ENCODE data around the gene PLAAT5. TPM values are rescaled to one million over a fixed set of nuclear protein-coding genes. Genes with fewer than 3 reads are reported as not detected.

PLAAT5 gene
- total RNA-seq (2022) (0.42 and 0.57 TPM in 2 replicates), Bru-seq, nascent RNA (percentile 19 among the genes with signal in this experiment), BruChase-seq, experiment 1, labeled RNA remaining after a 6-hour chase (percentile 18 among the genes with signal in this experiment), BruChase-seq, experiment 2, labeled RNA remaining after a 2-hour chase (percentile 17 among the genes with signal in this experiment)
- long read RNA-seq, partial matches to known transcripts: 0 of 1 reads
- long read RNA-seq, other reads (novel, unspliced or antisense): 0 of 1 reads

- intact Hi-C loops (cut with micrococcal nuclease; ENCODE audit: unreplicated experiment): no loop called here
These were observed at the start of gene PLAAT5 for GRCh38 chr11:63490551-63491239. Gene PLAAT5 (minus strand): TSS chr11:63491167. CDS start chr11:63491034, 133 bp downstream.

GRCh38 chr11:63537293-63538101, 46.5 kb upstream of the PLAAT5 start:
- no peak for TF ChIP-seq CTCF (IDR thresholded peaks at IDR 0.05; ENCODE audit: unreplicated experiment)
- peaks cover 36% of the 10 kb centered on the region for H3K4me1 Mint-ChIP-seq (ENCODE audit: low read depth, unreplicated experiment)
- no peaks in the 10 kb centered on the region for H3K27me3 Mint-ChIP-seq (ENCODE audit: unreplicated experiment)
- no TSS peak for BruUV-seq (replicated peaks)
- no peaks in the 10 kb centered on the region for H3K9me3 Mint-ChIP-seq (ENCODE audit: low read depth, unreplicated experiment)
- no peak for DNase-seq
- H3K4me3 Mint-ChIP-seq (ENCODE audit: low read depth, unreplicated experiment): peak overlapping the region; percentile 71
- intact Hi-C loops (cut with micrococcal nuclease; ENCODE audit: unreplicated experiment): no loop called here
- peak overlapping the region; percentile 37 for H3K27ac Mint-ChIP-seq (ENCODE audit: unreplicated experiment)
- CTCF ChIA-PET: interaction anchor here (0.6 to 2.2 kb wide), 7 partner anchors 14 to 316 kb away, joined by 3 to 8 read pairs (median 5); no protein-coding TSS in a partner anchor
- peaks cover 26% of the 10 kb centered on the region for H3K36me3 Mint-ChIP-seq (ENCODE audit: insufficient read depth, unreplicated experiment)

More at GRCh38 chr11:63490551-63491239, at the start of gene PLAAT5:
- DNase-seq: peak; percentile 24
- no peak for TF ChIP-seq CTCF (IDR thresholded peaks at IDR 0.05; ENCODE audit: unreplicated experiment)
- H3K27ac Mint-ChIP-seq (ENCODE audit: unreplicated experiment): no peak within 1 kb of the TSS
- no TSS peak for BruUV-seq (replicated peaks)
- H3K4me1 Mint-ChIP-seq (ENCODE audit: low read depth, unreplicated experiment): peaks cover 52% of the 10 kb centered on the region
- H3K4me3 Mint-ChIP-seq (ENCODE audit: low read depth, unreplicated experiment): peak within 1 kb of the TSS; percentile 86
- CTCF ChIA-PET: interaction anchor here (0.6 to 3.8 kb wide), 2 partner anchors 11 to 17 kb away, joined by 4 to 20 read pairs; no protein-coding TSS in a partner anchor
- no peaks in the 10 kb centered on the region for H3K36me3 Mint-ChIP-seq (ENCODE audit: insufficient read depth, unreplicated experiment)
- no peaks in the 10 kb centered on the region for H3K27me3 Mint-ChIP-seq (ENCODE audit: unreplicated experiment)
- peaks cover 3% of the 10 kb centered on the region for H3K9me3 Mint-ChIP-seq (ENCODE audit: low read depth, unreplicated experiment)

GRCh38 chr11:63536669-63537292, 45.8 kb upstream of the PLAAT5 start, which contains the start of gene PLAAT4:
Gene PLAAT4 (plus strand): TSS chr11:63536808. CDS start chr11:63536869, 61 bp downstream.
- peak within 1 kb of the TSS; percentile 37 for H3K27ac Mint-ChIP-seq (ENCODE audit: unreplicated experiment)
- CTCF ChIA-PET: interaction anchor here (0.6 to 2.2 kb wide), 8 partner anchors 14 to 317 kb away, joined by 3 to 8 read pairs (median 5); no protein-coding TSS in a partner anchor
- H3K4me1 Mint-ChIP-seq (ENCODE audit: low read depth, unreplicated experiment): peaks cover 43% of the 10 kb centered on the region
- BruUV-seq (replicated peaks): TSS peak; percentile 58
- no peaks in the 10 kb centered on the region for H3K27me3 Mint-ChIP-seq (ENCODE audit: unreplicated experiment)
- H3K9me3 Mint-ChIP-seq (ENCODE audit: low read depth, unreplicated experiment): no peaks in the 10 kb centered on the region
- H3K36me3 Mint-ChIP-seq (ENCODE audit: insufficient read depth, unreplicated experiment): peaks cover 26% of the 10 kb centered on the region
- H3K4me3 Mint-ChIP-seq (ENCODE audit: low read depth, unreplicated experiment): peak within 1 kb of the TSS; percentile 71
- TF ChIP-seq CTCF (IDR thresholded peaks at IDR 0.05; ENCODE audit: unreplicated experiment): no peak
- peak; percentile 29 for DNase-seq
- intact Hi-C loops (cut with micrococcal nuclease; ENCODE audit: unreplicated experiment): no loop called here

- no TSS peak for BruUV-seq (replicated peaks)
- peaks cover 51% of the 10 kb centered on the region for H3K4me1 Mint-ChIP-seq (ENCODE audit: low read depth, unreplicated experiment)
- peaks cover 34% of the 10 kb centered on the region for H3K36me3 Mint-ChIP-seq (ENCODE audit: insufficient read depth, unreplicated experiment)
- CTCF ChIA-PET: interaction anchor here (1.3 to 2.2 kb wide), 3 partner anchors 15 to 57 kb away, joined by 3 to 5 read pairs (median 5); no protein-coding TSS in a partner anchor
- no peaks in the 10 kb centered on the region for H3K27me3 Mint-ChIP-seq (ENCODE audit: unreplicated experiment)
- H3K4me3 Mint-ChIP-seq (ENCODE audit: low read depth, unreplicated experiment): peak overlapping the region; percentile 71
- no peak for TF ChIP-seq CTCF (IDR thresholded peaks at IDR 0.05; ENCODE audit: unreplicated experiment)
- peak overlapping the region; percentile 37 for H3K27ac Mint-ChIP-seq (ENCODE audit: unreplicated experiment)
- intact Hi-C loops (cut with micrococcal nuclease; ENCODE audit: unreplicated experiment): no loop called here
- no peaks in the 10 kb centered on the region for H3K9me3 Mint-ChIP-seq (ENCODE audit: low read depth, unreplicated experiment)
- no peak for DNase-seq
These were observed 44.8 kb upstream of the PLAAT5 start for GRCh38 chr11:63535734-63536133.
